ENCODE data around the gene TAMALIN.

The TAMALIN gene

GRCh38 chr12:52024845-52025230, 18.1 kb downstream of the TAMALIN start:
- DNase-seq, result no peak

GRCh38 chr12:52026263-52026662, 19.5 kb downstream of the TAMALIN start:
- peaks cover 13% of the 10 kb centered on the region for H3K4me1 ChIP-seq

More at GRCh38 chr12:52024845-52025230, 18.1 kb downstream of the TAMALIN start:
- no peaks in the 10 kb centered on the region for H3K27me3 ChIP-seq
- H3K9me3 ChIP-seq, result no peaks in the 10 kb centered on the region
- TF ChIP-seq CTCF (IDR thresholded peaks at IDR 0.05; ENCODE audit: low read depth, low read length), result no peak
- H3K4me1 ChIP-seq, result peaks cover 12% of the 10 kb centered on the region
- no peak overlapping the region for H3K4me3 ChIP-seq (ENCODE audit: low read depth, low read length)
- H3K36me3 ChIP-seq, result no peaks in the 10 kb centered on the region

GRCh38 chr12:52027085-52027843, 20.5 kb downstream of the TAMALIN start:
- no peak for TF ChIP-seq CTCF (IDR thresholded peaks at IDR 0.05; ENCODE audit: low read depth, low read length)
- peaks cover 15% of the 10 kb centered on the region for H3K4me1 ChIP-seq

More at GRCh38 chr12:52026263-52026662, 19.5 kb downstream of the TAMALIN start:
- TF ChIP-seq CTCF (IDR thresholded peaks at IDR 0.05; ENCODE audit: low read depth, low read length), result no peak
- Histone ChIP-seq H3K27me3 (no peaks in the 10 kb centered on the region), H3K36me3 (no peaks in the 10 kb centered on the region), H3K4me3 (ENCODE audit: low read depth, low read length) (no peak overlapping the region), H3K9me3 (no peaks in the 10 kb centered on the region)
- DNase-seq, result no peak

GRCh38 chr12:52029685-52030084, 22.9 kb downstream of the TAMALIN start:
- H3K4me1 ChIP-seq, result peaks cover 19% of the 10 kb centered on the region
- no peaks in the 10 kb centered on the region for H3K27me3 ChIP-seq
- DNase-seq, result peak; percentile 88
- H3K9me3 ChIP-seq, result no peaks in the 10 kb centered on the region
- no peaks in the 10 kb centered on the region for H3K36me3 ChIP-seq
- no peak overlapping the region; the same call in 1 of the 2 replicates for H3K4me3 ChIP-seq (ENCODE audit: low read depth, low read length)
- no peak for TF ChIP-seq CTCF (IDR thresholded peaks at IDR 0.05; ENCODE audit: low read depth, low read length)

More at GRCh38 chr12:52027085-52027843, 20.5 kb downstream of the TAMALIN start:
- Histone ChIP-seq H3K27me3 (no peaks in the 10 kb centered on the region), H3K9me3 (no peaks in the 10 kb centered on the region), H3K36me3 (no peaks in the 10 kb centered on the region), H3K4me3 (ENCODE audit: low read depth, low read length) (no peak overlapping the region)
- DNase-seq, result no peak

- H3K4me1 ChIP-seq, result peaks cover 18% of the 10 kb centered on the region
These were observed 25.7 kb downstream of the TAMALIN start for GRCh38 chr12:52032446-52032803.

More at GRCh38 chr12:52032446-52032803, 25.7 kb downstream of the TAMALIN start:
- no peaks in the 10 kb centered on the region for H3K9me3 ChIP-seq
- H3K27me3 ChIP-seq, result no peaks in the 10 kb centered on the region
- no peak for TF ChIP-seq CTCF (IDR thresholded peaks at IDR 0.05; ENCODE audit: low read depth, low read length)
- H3K4me3 ChIP-seq (ENCODE audit: low read depth, low read length), result peak overlapping the region; percentile 63
- DNase-seq, result peak; percentile 75
- no peaks in the 10 kb centered on the region for H3K36me3 ChIP-seq

All from BE2C (cell line).